Activated CD4-positive, alpha-beta T cell treated with anti-CD3 and anti-CD28 coated beads, Interleukin-2, amount 50 U/mL, for 24 hours (primary cell): Measurements from ENCODE around the gene DUSP23.
A peak's percentile ranks its signal among the peaks of the same experiment; 100 is the strongest.

Experiments
- DNase-seq, 2 donors: peaks; one replicate each; pipeline ENCODE4 v3.0.0-alpha.2; 2020; ENCODE audit warnings: low read depth in 1 of 2, low spot score in 1 of 2

Gene DUSP23

DNA sequence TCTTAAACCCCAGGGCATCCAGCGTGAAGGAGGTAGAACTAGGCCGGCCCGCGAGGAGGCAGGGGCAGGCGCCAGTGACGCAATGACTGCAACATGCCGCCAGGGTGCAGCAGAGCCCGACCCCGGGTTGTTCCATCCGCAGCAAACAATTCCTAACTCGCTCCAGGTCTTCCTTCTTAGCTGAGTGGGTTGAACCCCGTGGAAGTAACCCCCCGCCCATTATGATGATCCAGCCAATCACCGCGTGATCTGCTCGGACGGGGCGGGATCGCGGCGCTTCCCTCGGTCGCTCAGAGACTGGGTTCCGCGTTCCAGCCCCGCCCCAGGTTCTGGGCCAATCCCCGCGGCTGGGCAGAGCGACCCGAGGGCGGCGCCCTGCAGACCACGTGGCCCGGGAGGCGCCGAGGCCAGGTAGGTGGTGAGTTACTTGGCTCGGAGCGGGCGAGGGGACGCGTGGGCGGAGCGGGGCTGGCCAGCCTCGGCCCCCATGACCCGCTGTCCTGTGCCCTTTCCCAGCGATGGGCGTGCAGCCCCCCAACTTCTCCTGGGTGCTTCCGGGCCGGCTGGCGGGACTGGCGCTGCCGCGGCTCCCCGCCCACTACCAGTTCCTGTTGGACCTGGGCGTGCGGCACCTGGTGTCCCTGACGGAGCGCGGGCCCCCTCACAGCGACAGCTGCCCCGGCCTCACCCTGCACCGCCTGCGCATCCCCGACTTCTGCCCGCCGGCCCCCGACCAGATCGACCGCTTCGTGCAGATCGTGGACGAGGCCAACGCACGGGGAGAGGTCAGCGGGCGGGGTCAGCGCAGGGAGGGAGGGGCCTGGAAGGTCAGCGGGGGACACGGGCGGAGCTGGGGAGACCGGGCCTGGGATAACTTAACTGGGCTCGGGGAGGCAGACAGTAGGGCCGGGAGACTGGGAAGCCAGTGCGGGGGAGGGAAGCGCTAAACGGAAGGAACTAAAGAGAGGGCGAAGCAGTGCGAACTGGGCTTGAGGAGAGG, at the start of gene DUSP23:
Gene DUSP23, plus strand, starts transcription at position 380 of the 1,000 bp plus-strand sequence. Its CDS starts 139 bp downstream, at position 519.
- peak; percentile 83 to 91 for DNase-seq

DNA sequence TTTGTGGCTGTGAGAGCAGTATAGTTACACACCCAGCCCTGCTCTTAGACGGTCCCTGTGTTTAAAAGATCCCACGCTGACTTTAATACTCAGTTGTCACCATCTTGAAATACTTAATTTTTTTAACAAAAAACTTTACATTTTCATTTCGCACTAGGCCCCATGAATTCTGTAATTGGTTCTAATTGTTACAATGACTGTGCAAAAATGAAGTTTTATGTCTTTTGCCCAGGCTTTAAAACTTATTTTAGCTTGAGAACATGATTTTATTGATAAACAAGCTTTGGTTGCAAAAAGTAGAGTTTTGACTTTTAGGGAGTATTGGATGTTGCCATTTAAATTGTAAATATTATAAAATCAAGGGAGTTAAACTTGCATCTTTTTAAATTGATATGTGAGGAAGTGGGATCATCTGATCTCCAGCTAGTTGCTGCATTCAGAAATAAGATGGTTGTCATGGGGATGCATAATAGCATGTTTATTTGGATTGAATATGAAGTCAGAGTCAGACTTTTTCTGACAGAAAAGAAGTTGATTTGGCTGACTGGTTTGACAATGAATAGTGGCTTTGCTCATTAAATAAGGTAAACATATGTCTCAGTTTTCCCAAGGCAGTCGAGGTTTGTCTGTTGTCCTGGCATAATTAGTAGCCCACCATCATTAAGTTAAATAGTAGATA, 43.4 kb upstream of the DUSP23 start:
- DNase-seq: no peak

DNA sequence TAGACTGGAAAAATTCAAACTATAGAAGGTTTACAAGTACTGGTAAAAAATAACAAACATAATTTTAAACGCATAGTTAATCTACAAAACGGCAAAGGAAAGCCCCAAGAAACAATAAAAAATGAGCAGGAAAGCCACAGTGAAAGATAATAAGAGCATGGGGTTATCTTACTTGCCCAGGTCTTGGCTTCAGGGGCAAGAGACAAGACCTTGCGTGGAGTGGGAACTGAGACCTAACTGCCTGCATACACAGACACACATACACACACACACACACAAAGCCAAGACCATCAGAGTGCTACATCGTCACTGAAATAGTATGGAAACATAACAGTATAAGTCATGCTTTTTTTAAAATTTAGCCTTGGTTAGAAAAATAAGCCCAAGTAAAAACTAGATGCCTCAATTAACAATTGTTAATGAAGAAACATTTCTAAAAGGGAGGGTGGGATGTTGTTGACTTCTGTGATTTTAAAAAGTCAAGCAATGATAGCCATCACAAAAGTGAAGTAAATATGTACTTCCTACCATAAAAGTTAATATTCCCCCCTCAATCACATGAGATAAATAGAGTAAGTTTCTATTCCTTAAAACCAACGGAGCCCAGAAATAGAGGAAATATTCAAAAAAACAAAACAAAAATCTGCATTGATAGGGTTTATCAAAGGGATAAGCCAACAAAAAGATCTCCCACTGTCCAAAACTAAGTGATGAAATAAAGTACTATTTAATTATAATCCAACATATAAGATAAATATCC, 36.9 kb upstream of the DUSP23 start:
- no peak for DNase-seq

DNA sequence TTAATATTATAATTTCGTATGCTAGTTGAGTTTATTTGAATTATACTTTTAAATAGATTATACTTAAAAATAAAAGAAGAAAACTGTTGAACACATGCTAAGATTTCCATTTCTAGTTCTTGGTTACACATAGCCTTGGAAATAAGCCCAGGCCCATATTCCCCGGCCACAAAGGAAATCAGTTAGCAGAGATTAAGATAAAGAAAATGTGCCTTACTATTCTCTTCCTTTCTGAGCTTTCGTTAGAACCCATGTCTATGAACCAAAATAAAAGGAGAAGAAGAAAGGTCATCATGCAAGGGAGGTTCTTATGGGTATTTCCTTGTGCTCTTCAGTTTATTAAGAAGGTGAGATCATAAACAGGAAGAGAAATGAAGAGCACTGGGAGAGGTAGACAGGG, 34.1 kb upstream of the DUSP23 start:
- DNase-seq: no peak

DNA sequence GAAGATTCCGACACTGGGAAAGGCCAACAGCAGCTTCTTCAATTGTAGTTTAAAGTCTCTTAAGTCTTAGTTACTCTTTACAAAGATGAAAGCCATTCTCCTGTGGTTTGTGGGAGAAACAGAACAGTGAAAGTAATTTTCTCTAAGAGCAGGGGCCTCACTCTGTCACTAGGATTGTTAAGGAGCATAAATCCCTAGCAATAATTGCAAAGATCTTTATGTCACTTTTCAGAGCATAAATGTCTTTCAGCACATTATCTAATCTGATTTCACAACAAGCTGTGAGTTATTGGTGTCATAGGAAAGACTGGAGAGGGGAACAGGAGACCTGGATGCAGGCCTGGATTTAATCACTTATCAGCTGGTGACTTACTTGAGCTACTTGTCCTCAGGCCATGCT, 32.4 kb upstream of the DUSP23 start:
- DNase-seq: no peak

DNA sequence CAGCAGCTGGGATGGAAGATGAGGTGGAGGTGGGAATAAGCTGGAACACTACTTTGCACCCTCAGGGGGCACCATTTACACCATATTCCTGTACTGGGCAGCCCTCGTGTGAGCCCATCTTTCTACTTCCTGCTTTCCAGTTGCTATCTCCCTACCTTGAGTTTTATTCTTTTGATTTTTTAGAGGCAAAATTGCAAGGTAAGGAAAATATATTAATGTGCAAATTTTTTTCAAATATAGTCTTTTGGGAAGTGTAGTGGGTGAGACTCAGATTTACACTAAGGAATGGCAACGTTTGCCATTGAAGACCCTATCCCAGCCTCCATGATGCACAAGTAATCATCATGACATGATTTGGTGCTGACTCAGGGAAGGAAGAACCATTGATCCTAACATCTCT, 31.1 kb upstream of the DUSP23 start:
- no peak for DNase-seq

DNA sequence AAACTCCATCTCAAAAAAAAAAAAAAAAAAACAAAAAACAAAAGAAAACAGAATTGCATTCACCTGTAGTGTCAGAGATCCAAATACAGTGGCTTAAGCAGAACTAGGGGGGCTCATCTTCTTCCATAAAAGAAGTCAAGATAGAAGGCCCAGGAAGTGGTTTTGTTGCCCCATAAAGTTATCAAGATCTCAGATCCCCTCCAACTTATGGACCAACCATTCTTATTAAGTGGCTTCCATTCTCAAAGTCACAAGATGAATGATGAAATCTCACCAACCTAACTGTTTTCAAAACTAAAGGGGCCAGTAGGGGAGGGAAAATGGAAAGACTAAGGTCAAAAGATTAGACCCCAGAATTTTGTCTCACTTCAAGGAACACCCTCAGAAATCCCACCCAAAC, 30.1 kb upstream of the DUSP23 start:
- no peak for DNase-seq

DNA sequence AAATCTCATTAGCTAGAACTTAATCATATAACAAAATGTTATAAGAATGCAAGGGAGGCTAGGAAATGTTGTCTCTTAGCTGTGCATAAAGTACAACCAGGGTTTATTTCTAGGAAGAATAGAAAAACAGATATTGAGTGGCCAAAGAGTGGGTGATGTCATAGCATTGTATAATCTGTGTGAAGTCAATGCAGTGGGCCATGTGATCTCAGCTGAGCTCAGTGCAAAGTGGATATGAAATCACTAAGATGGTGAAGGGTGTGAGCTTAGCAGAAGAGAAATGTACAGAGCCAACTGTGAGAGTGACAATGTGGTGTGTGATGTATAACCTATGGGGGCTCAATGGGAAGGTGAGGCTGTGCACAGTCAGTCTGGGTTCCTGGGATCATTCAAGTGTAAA, 29.7 kb upstream of the DUSP23 start:
- no peak for DNase-seq

DNA sequence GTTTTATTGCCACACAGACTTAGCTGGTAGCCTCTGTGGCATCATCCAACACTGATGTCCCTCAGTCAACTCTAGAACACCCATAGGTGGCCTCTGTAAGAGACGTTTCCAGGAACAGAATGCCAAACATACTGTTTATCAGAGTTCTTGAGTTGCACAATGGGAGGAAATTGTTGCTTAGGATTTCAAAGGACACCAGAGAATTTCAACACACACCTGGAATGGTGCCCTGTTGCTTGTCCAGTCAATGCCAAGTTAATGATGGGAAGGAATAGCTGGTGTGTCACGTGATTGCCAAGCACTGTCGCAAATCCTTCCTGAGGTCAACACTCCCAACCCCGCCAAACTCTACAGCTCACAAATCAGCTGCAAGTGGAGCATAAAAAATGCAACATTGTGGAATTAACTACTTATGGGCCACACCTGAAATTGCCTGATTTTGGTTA, 28.6 kb upstream of the DUSP23 start:
- DNase-seq: no peak

DNA sequence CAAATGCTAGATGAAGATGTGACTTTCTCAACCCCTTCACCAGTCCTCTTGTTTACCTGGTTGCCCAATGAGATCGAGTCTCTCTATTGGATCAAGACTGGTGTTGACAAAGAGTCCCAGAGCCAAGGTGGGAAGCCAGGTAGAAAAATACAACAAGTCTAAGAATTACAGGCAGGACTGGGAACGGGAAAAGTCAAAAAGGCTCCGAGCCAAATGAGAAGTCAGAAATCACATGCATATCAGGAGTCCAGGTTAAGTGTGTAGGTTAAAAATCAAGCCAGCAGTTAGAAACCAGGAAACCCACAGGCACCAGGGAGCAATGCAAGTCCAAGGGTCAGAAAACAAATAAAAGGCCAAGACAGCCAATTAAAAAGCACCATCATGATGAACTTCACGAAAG, 27.4 kb upstream of the DUSP23 start:
- no peak for DNase-seq

DNA sequence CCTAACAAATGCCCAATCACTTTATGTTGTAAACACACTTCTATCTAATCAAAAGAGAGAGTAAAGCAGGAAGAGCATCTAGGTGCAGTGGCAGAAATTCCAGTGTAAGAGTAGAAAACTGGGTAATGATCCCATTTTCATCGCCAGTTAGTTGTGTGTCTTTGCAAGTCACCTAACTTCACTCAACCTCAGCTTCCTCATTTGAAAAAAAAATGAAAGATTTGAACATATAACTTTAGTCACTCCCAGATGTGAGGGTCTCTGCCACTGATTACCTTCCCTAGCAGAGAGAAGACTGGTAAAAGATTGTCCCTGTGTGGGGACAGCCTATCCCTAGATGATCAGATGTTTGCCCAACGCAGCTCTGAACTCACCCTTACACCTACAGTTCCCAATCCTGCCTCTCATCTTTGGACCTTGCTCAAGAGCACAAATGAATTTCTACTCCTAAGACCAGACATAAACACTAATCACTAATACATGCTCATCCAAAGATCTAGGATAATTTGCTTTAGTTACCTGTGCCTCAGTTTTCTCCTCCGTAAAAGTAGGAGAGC, 25.2 kb upstream of the DUSP23 start:
- DNase-seq: no peak

DNA sequence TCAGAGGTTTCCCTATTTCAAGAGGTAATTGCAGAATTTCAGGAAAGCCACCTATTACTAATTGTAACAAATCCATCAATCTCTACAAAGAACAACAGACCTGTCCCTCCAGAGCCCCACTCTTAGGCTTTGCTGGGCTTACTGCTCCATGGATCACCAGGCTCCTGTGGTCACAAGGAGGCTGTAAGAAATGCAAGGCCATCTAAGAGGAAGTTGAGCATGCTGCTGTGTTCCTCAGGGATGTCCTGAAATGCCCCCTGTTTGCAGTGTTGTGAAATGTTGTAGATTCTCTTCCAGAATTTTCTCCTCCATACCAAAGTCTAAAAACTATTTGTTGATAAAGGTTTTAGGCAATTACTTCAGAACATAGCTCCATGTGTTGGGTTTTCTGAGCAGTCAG, 24.4 kb upstream of the DUSP23 start:
- DNase-seq: no peak

DNA sequence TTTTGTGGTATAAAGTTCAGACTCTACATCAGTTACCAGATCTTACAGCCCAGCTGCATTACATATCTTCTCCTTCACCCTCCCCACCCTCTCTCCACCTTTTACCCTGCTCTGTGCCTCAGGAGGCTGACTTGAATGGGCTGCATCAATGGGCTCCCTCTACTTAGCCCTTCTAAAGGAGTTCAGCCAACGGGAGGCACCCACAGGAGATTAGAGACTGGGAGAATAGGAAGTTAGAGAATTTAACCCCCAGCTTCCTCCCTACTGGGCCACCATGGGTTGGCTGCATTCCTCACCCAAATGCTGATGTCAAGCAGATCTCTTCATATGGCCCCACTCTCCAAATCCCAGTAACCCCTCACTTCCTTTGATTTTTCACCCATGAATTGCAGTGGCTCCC, 17.1 kb upstream of the DUSP23 start:
- no peak for DNase-seq

DNA sequence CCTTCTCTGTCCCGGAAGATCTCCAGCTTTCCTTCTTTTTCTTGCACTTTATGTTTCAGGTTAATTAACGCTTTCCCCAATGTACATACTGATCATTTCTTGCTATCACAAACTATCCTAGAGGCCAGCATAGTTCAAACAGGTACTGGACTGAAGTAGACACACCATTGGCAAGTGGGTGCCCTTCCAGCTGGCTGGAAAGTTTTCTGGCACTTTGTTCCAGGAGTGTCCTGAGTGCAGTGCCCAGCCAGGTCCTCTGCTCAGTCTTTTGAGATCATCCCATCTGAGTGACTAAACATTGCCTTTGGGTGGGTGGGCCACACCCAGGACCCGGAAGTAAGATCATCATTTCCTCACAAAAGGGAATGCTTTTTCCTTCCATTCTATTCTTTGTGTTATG, 15.0 kb upstream of the DUSP23 start:
- DNase-seq: no peak

DNA sequence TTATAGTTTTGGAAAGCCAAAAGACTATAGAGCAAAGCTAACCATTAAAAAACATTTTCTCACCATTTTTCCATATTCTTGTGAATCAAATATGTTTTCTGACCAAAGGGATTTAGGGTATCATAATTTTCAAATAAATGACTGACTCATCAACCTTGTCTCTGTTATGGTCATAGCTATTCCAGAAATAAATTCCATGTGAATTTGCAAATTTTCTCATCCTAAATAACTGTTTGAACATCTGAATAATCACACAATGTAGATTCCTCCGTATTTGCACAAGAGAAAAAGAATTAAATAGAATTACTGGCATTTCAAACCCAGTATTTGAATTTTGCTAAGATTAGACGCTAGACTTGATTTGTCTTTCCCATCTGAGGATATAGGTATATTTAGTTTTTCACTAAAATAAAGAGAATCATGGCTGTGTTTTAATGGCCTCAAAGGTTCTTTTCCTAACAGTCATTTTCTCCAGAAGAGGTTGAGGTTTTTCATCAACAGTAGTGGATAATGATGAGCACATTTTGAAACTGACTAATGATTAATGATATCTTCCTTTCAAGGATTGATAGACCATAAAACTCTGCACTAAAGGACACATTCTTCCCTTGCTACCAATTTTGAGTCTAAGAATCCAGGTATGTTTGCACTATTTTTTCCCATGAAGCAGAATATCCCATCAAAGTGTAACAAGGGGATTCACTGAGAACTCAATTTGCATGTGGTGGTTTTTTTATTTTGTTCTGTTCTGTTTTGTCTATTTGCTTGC, 9.5 kb upstream of the DUSP23 start:
- no peak for DNase-seq

DNA sequence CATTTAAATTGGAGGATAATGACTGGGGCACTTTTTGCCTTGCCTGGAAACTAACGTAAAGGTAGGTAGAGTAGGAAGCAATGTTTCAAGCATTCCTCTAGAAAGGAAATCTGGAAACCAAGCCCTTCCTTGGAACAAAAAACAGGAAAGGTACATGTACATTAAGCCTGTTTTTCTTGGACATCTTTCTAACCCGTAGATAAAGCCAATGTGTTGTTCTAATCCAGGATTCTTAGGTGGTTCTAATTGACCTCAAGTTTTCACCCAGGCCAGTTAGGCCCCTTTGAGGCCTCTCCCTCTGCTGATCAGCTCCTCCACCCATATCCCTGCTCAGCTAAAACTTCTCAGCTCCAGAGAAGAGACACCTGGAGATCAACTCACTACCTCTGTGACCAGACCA, 6.3 kb upstream of the DUSP23 start:
- DNase-seq: no peak

DNA sequence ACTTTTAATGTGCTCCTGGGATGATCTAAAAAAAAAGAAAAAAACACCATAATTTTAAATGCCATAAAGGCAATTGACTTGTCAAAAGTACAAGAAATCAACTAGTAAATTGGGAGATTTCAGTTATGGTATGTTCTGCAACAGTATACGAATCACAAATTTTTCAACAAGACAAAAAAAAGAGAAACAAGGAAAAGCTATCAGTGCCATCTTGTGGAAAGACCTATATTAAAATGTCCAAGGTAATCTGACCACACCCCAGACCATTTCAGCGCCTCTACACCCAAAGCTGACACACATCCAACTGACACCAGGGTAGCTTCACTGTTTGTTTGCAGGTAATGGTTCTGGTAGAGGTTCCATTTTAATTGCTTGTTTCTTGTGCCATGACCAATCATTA, 5.0 kb upstream of the DUSP23 start:
- no peak for DNase-seq

DNA sequence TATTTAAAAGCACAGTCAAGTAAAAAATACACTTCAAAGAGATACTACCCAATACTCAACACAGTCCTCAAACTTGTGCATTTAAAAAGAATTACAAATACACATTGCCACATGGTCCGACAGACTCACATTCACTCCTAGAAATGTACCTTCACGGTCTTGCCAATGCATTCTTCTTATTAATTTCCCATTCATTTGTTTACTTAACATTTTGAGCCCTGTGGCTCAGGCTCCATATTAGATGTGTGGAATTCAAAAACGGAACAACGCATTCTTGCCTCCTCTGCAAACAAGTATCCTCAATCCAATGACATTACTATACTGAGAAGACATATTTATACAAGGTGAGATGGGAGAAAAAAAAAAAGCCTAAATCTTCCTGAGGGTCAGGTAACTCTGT, 2.5 kb upstream of the DUSP23 start:
- no peak for DNase-seq

DNA sequence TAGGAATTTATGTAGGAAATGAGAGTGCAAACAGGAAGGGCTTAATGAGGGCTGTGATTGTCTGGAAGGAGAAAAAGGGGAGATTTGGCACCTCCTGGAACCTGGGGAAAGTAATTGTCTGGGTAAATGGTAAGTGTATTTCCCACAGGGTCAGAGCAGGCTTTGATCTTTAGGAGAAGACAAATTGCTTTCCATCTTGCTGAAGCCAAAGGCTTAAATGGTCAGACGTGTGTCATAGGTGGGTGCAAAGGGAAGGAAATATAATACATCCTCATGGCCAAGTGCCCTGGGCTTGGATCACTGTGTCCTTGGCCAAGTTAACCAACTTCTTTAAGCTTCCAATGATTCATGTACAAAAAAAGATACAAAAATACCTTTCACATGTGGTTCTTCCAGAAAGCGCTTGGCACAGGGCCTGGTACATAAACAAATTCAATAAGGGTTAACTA, 1.3 kb upstream of the DUSP23 start:
- DNase-seq: no peak

DNA sequence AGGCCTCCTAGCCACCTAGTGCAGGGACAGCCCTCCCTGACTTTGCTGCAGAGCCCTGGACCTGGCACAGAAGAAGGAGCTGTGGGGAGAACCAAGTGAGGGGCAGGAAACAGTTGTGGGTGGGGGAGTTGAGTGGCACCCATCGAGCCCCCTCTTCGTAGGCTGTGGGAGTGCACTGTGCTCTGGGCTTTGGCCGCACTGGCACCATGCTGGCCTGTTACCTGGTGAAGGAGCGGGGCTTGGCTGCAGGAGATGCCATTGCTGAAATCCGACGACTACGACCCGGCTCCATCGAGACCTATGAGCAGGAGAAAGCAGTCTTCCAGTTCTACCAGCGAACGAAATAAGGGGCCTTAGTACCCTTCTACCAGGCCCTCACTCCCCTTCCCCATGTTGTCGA, 1.2 kb downstream of the DUSP23 start:
- DNase-seq: no peak
